Measurements from ENCODE around the gene TRPC4. TPM values are rescaled to one million over a fixed set of nuclear protein-coding genes. Genes with fewer than 3 reads are reported as not detected.

TRPC4 gene
- total RNA-seq, 1 donor from 2014 or later = 6.3 TPM

DNA sequence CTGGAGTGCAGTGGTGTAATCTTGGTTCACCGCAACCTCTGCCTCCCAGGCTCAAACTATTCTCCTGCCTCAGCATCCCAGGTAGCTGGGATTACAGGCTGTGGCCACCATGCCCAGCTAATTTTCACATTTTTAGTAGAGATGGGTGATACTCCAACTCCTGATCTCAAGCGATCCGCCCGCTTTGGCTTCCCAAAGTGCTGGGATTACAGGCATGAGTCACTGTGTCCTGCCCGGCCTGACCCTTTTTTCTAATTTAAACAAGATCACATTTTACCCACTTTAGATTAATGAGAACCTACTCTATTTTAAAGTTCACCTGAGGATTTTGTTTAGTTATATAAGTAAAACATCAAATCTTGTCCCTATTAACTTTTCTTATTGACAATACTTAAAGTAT, 179.2 kb downstream of the TRPC4 start:
- Mint-ChIP-seq H3K4me3 (ENCODE audit: unreplicated experiment) (no peak overlapping the region), H3K9me3 (ENCODE audit: unreplicated experiment) (no peaks in the 10 kb centered on the region), H3K4me1 (ENCODE audit: unreplicated experiment) (peaks cover under 1% of the 10 kb centered on the region), H3K36me3 (ENCODE audit: unreplicated experiment) (peaks cover 9% of the 10 kb centered on the region), H3K27me3 (ENCODE audit: unreplicated experiment) (no peaks in the 10 kb centered on the region), H3K27ac (ENCODE audit: unreplicated experiment) (no peak overlapping the region)
- TF ChIP-seq, protein P1, sequence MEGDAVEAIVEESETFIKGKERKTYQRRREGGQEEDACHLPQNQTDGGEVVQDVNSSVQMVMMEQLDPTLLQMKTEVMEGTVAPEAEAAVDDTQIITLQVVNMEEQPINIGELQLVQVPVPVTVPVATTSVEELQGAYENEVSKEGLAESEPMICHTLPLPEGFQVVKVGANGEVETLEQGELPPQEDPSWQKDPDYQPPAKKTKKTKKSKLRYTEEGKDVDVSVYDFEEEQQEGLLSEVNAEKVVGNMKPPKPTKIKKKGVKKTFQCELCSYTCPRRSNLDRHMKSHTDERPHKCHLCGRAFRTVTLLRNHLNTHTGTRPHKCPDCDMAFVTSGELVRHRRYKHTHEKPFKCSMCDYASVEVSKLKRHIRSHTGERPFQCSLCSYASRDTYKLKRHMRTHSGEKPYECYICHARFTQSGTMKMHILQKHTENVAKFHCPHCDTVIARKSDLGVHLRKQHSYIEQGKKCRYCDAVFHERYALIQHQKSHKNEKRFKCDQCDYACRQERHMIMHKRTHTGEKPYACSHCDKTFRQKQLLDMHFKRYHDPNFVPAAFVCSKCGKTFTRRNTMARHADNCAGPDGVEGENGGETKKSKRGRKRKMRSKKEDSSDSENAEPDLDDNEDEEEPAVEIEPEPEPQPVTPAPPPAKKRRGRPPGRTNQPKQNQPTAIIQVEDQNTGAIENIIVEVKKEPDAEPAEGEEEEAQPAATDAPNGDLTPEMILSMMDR (IDR thresholded peaks at IDR 0.05) = no peak
- DNase-seq (ENCODE audit: extremely low spot score, unreplicated experiment) = no peak

- Mint-ChIP-seq H3K9me3 (ENCODE audit: unreplicated experiment) (no peaks in the 10 kb centered on the region), H3K4me1 (ENCODE audit: unreplicated experiment) (peaks cover 16% of the 10 kb centered on the region), H3K27ac (ENCODE audit: unreplicated experiment) (no peak overlapping the region), H3K4me3 (ENCODE audit: unreplicated experiment) (no peak overlapping the region), H3K27me3 (ENCODE audit: unreplicated experiment) (no peaks in the 10 kb centered on the region), H3K36me3 (ENCODE audit: unreplicated experiment) (peaks cover 9% of the 10 kb centered on the region)
- TF ChIP-seq, protein P1 (IDR thresholded peaks at IDR 0.05) = no peak
- DNase-seq (ENCODE audit: extremely low spot score, unreplicated experiment) = no peak
Observed at GRCh38 chr13:37686501-37686900, 183.1 kb downstream of the TRPC4 start.

DNA sequence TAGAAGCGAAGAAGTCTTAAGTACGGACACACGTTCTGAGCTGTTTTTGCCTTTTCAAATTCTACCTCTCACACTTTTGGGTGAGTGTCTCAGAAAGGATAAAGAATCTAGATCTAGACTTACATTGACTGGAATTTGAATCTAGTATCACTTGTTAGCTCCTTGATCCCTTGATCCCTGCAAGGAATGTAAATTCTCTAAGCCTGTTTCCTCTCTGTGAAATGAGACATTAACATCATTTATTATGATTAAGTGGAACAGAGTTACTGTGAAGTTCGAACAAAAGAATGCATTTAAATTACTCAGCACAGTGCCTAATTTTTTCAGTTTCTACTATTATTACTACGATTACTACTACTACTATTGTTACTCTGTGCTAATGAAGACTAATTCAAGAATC, 184.4 kb downstream of the TRPC4 start:
- no peak overlapping the region for H3K27ac Mint-ChIP-seq (ENCODE audit: unreplicated experiment)
- H3K27me3 Mint-ChIP-seq (ENCODE audit: unreplicated experiment) = no peaks in the 10 kb centered on the region
- peaks cover 25% of the 10 kb centered on the region for H3K4me1 Mint-ChIP-seq (ENCODE audit: unreplicated experiment)
- TF ChIP-seq, protein P1 (IDR thresholded peaks at IDR 0.05) = no peak
- DNase-seq (ENCODE audit: extremely low spot score, unreplicated experiment) = no peak
- no peaks in the 10 kb centered on the region for H3K9me3 Mint-ChIP-seq (ENCODE audit: unreplicated experiment)
- peaks cover 7% of the 10 kb centered on the region for H3K36me3 Mint-ChIP-seq (ENCODE audit: unreplicated experiment)
- no peak overlapping the region for H3K4me3 Mint-ChIP-seq (ENCODE audit: unreplicated experiment)

DNA sequence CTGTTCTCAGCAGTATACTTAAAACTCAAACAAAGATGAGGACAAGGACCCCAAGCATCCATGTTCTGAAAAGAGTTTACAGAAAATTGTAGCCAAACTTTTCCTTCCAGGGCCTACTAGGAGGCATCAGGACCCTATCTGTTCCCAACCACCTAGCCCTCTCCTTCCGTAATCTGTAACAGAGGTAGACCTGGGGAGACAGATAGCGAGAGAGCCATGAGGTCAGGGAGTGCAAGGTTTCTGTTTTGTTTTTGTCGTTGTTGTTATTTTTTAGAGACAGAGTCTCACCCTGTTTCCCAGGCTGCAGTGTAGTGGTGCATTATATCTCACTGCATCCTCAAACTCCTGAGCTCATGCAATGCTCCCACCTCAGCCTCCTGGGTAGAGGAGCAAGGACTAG, 187.1 kb downstream of the TRPC4 start:
- peaks cover 25% of the 10 kb centered on the region for H3K4me1 Mint-ChIP-seq (ENCODE audit: unreplicated experiment)
- peak overlapping the region; percentile 84 for H3K27ac Mint-ChIP-seq (ENCODE audit: unreplicated experiment)
- TF ChIP-seq, protein P1 (IDR thresholded peaks at IDR 0.05) = no peak
- no peaks in the 10 kb centered on the region for H3K27me3 Mint-ChIP-seq (ENCODE audit: unreplicated experiment)
- peaks cover 2% of the 10 kb centered on the region for H3K36me3 Mint-ChIP-seq (ENCODE audit: unreplicated experiment)
- H3K4me3 Mint-ChIP-seq (ENCODE audit: unreplicated experiment) = no peak overlapping the region
- no peaks in the 10 kb centered on the region for H3K9me3 Mint-ChIP-seq (ENCODE audit: unreplicated experiment)
- no peak for DNase-seq (ENCODE audit: extremely low spot score, unreplicated experiment)

DNA sequence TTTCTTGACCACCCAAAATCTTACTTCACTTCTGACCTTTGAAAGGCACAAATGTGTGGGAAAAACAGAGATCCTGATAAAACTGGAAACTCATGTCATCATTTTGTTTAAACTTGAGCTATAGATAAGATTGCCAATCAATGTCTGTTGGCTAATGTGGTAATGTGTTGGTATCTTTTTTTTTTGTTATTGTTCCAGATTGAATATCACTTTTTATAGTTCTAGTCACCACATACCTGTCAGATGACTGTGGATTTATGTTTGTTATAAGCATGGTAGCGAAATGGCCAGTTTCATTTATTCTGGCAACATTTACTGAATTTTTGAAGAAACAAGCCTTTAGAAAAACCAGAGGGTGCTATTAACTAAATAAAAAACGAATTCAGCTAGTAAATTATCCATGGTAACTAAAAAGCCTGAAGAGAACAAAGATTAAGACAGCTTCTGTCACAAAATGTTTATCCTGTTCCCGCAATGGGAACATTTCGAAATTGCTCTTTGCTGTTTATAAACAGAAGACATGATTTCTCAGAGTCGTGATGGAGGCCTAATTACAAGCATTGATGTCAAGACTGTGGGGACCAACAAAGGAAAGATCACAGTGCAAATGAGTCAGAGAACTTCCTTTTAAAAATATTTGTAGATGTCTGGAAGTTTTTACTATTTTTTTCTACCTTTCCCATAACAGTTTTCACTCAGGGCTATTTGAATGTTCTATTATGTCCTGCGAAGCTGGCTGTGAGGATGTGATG, 188.1 kb downstream of the TRPC4 start:
- peaks cover 25% of the 10 kb centered on the region for H3K4me1 Mint-ChIP-seq (ENCODE audit: unreplicated experiment)
- peak overlapping the region; percentile 14 for H3K4me3 Mint-ChIP-seq (ENCODE audit: unreplicated experiment)
- no peaks in the 10 kb centered on the region for H3K27me3 Mint-ChIP-seq (ENCODE audit: unreplicated experiment)
- TF ChIP-seq, protein P1 (IDR thresholded peaks at IDR 0.05) = no peak
- H3K27ac Mint-ChIP-seq (ENCODE audit: unreplicated experiment) = peak overlapping the region; percentile 84
- H3K36me3 Mint-ChIP-seq (ENCODE audit: unreplicated experiment) = peaks cover 2% of the 10 kb centered on the region
- DNase-seq (ENCODE audit: extremely low spot score, unreplicated experiment) = no peak
- H3K9me3 Mint-ChIP-seq (ENCODE audit: unreplicated experiment) = no peaks in the 10 kb centered on the region
